Skeletal muscle satellite cell (primary cell): ENCODE results near the gene FRMD4A.
A peak's percentile ranks its signal among the peaks of the same experiment; 100 is the strongest.

Source experiments
- H3K27me3 ChIP-seq: 2 replicates; pipeline ENCODE4 v1.7.0; 2013; ENCODE audit warnings: low read length; ENCODE audit not compliant: control insufficient read depth, insufficient read depth
- H3K36me3 ChIP-seq: 2 replicates; pipeline ENCODE4 v1.7.0; 2013; ENCODE audit warnings: mild to moderate bottlenecking, control low read depth, low read length; ENCODE audit not compliant: insufficient read depth
- H3K4me1 ChIP-seq: 2 replicates; pipeline ENCODE4 v1.7.0; 2013; ENCODE audit warnings: low read length; ENCODE audit not compliant: control insufficient read depth, insufficient read depth
- H3K4me2 ChIP-seq: 2 replicates; pipeline ENCODE4 v1.7.0; 2013; ENCODE audit warnings: mild to moderate bottlenecking, low read length
- H3K4me3 ChIP-seq: 2 replicates; pipeline ENCODE4 v1.7.0; 2013; ENCODE audit warnings: low read length
- H3K9ac ChIP-seq: 2 replicates; pipeline ENCODE4 v1.7.0; 2013; ENCODE audit warnings: mild to moderate bottlenecking, low read depth, low read length, moderate library complexity
- H3K9me3 ChIP-seq: replicated peaks from 2 replicates; pipeline ENCODE4 v1.7.0; 2013; ENCODE audit warnings: mild to moderate bottlenecking, control low read depth, low read length

Gene FRMD4A

GRCh38 chr10:13650961-13651360 is 679.8 kb downstream of the FRMD4A start:
- no peak overlapping the region for H3K4me3 ChIP-seq
- no peaks in the 10 kb centered on the region for H3K9me3 ChIP-seq
- no peak overlapping the region for H3K9ac ChIP-seq
- no peaks in the 10 kb centered on the region for H3K27me3 ChIP-seq
- peaks cover 100% of the 10 kb centered on the region for H3K36me3 ChIP-seq
- peaks cover 6% of the 10 kb centered on the region for H3K4me1 ChIP-seq
- H3K4me2 ChIP-seq, result no peak overlapping the region

GRCh38 chr10:13649844-13650520 is 680.7 kb downstream of the FRMD4A start:
- no peaks in the 10 kb centered on the region for H3K27me3 ChIP-seq
- no peak overlapping the region for H3K4me2 ChIP-seq
- no peaks in the 10 kb centered on the region for H3K9me3 ChIP-seq
- H3K4me3 ChIP-seq, result no peak overlapping the region
- H3K4me1 ChIP-seq, result peaks cover 6% of the 10 kb centered on the region
- peaks cover 100% of the 10 kb centered on the region for H3K36me3 ChIP-seq
- H3K9ac ChIP-seq, result no peak overlapping the region

GRCh38 chr10:13648425-13648824 is 682.3 kb downstream of the FRMD4A start:
- H3K36me3 ChIP-seq, result peaks cover 90% of the 10 kb centered on the region

GRCh38 chr10:13644866-13645265 is 685.9 kb downstream of the FRMD4A start:
- H3K9me3 ChIP-seq, result peaks cover 2% of the 10 kb centered on the region
- H3K4me3 ChIP-seq, result no peak overlapping the region
- H3K4me1 ChIP-seq, result no peaks in the 10 kb centered on the region
- H3K27me3 ChIP-seq, result no peaks in the 10 kb centered on the region
- H3K4me2 ChIP-seq, result no peak overlapping the region
- H3K9ac ChIP-seq, result no peak overlapping the region
- H3K36me3 ChIP-seq, result peaks cover 65% of the 10 kb centered on the region

More at GRCh38 chr10:13648425-13648824, 682.3 kb downstream of the FRMD4A start:
- peaks cover 6% of the 10 kb centered on the region for H3K4me1 ChIP-seq
- H3K27me3 ChIP-seq, result no peaks in the 10 kb centered on the region
- H3K9me3 ChIP-seq, result no peaks in the 10 kb centered on the region
- H3K4me2 ChIP-seq, result no peak overlapping the region
- no peak overlapping the region for H3K4me3 ChIP-seq
- H3K9ac ChIP-seq, result no peak overlapping the region

- H3K4me3 ChIP-seq, result no peak overlapping the region
- H3K27me3 ChIP-seq, result no peaks in the 10 kb centered on the region
- H3K9me3 ChIP-seq, result peaks cover 2% of the 10 kb centered on the region
- H3K4me2 ChIP-seq, result no peak overlapping the region
- no peak overlapping the region for H3K9ac ChIP-seq
- H3K4me1 ChIP-seq, result peaks cover under 1% of the 10 kb centered on the region
- peaks cover 49% of the 10 kb centered on the region for H3K36me3 ChIP-seq
Observed at GRCh38 chr10:13643016-13643415, 687.7 kb downstream of the FRMD4A start.

GRCh38 chr10:13642293-13642692 is 688.4 kb downstream of the FRMD4A start:
- Histone ChIP-seq H3K27me3 (no peaks in the 10 kb centered on the region), H3K36me3 (peaks cover 42% of the 10 kb centered on the region)

GRCh38 chr10:13637894-13638293 is 692.8 kb downstream of the FRMD4A start:
- Histone ChIP-seq H3K4me3 (no peak overlapping the region), H3K9me3 (peaks cover 2% of the 10 kb centered on the region), H3K9ac (no peak overlapping the region), H3K4me1 (peaks cover 24% of the 10 kb centered on the region), H3K36me3 (peaks cover 12% of the 10 kb centered on the region), H3K27me3 (no peaks in the 10 kb centered on the region), H3K4me2 (peak overlapping the region; percentile 12)

More at GRCh38 chr10:13642293-13642692, 688.4 kb downstream of the FRMD4A start:
- H3K9ac ChIP-seq, result no peak overlapping the region
- H3K4me2 ChIP-seq, result no peak overlapping the region
- no peak overlapping the region for H3K4me3 ChIP-seq
- H3K4me1 ChIP-seq, result peaks cover 8% of the 10 kb centered on the region
- H3K9me3 ChIP-seq, result peaks cover 2% of the 10 kb centered on the region

GRCh38 chr10:13637303-13637856 is 693.3 kb downstream of the FRMD4A start:
- H3K4me2 ChIP-seq, result peak overlapping the region; percentile 12
- H3K9me3 ChIP-seq, result peaks cover under 1% of the 10 kb centered on the region
- no peak overlapping the region for H3K4me3 ChIP-seq
- peaks cover 7% of the 10 kb centered on the region for H3K36me3 ChIP-seq
- no peak overlapping the region for H3K9ac ChIP-seq
- peaks cover 24% of the 10 kb centered on the region for H3K4me1 ChIP-seq
- no peaks in the 10 kb centered on the region for H3K27me3 ChIP-seq

- no peak overlapping the region for H3K4me3 ChIP-seq
- no peak overlapping the region for H3K4me2 ChIP-seq
- H3K9me3 ChIP-seq, result no peaks in the 10 kb centered on the region
- peaks cover 24% of the 10 kb centered on the region for H3K4me1 ChIP-seq
- H3K9ac ChIP-seq, result no peak overlapping the region
- no peaks in the 10 kb centered on the region for H3K27me3 ChIP-seq
- H3K36me3 ChIP-seq, result peaks cover 7% of the 10 kb centered on the region
Observed at GRCh38 chr10:13636776-13637175, 693.9 kb downstream of the FRMD4A start.

GRCh38 chr10:13634207-13634606 is 696.5 kb downstream of the FRMD4A start:
- H3K9me3 ChIP-seq, result no peaks in the 10 kb centered on the region
- H3K4me3 ChIP-seq, result no peak overlapping the region
- no peaks in the 10 kb centered on the region for H3K27me3 ChIP-seq
- H3K4me1 ChIP-seq, result peaks cover 24% of the 10 kb centered on the region
- no peak overlapping the region for H3K4me2 ChIP-seq
- no peak overlapping the region for H3K9ac ChIP-seq
- H3K36me3 ChIP-seq, result peaks cover 14% of the 10 kb centered on the region

GRCh38 chr10:13633689-13634088 is 697.0 kb downstream of the FRMD4A start:
- Histone ChIP-seq H3K9me3 (no peaks in the 10 kb centered on the region), H3K27me3 (no peaks in the 10 kb centered on the region), H3K4me3 (no peak overlapping the region), H3K9ac (no peak overlapping the region), H3K36me3 (peaks cover 14% of the 10 kb centered on the region), H3K4me1 (peaks cover 24% of the 10 kb centered on the region), H3K4me2 (no peak overlapping the region)
